Effector memory CD8-positive, alpha-beta T cell (primary cell): ENCODE data around the gene ANK2.
"Not testable (repeated sequence)": the region's sequence is repeated elsewhere in the genome, so short reads cannot be mapped to it uniquely, and the experiment has no call there.

ENCODE experiments used
- ATAC-seq: fragments of 150-1000 bp; cut with Tn5 transposase; replicated peaks from 2 replicates; pipeline ENCODE4 v1.10.0; 2021; ENCODE audit warnings: mild to moderate bottlenecking, moderate library complexity
- DNase-seq, 3 experiments: peaks; one replicate each; pipeline ENCODE4 v3.0.0; 2021
- H3K27ac Mint-ChIP-seq, 2 donors: one replicate each; pipeline ENCODE4 v1.8.0; 2022; ENCODE audit warnings: mild to moderate bottlenecking in 2 of 2, mixed read lengths in 2 of 2, moderate library complexity in 2 of 2
- H3K27me3 Mint-ChIP-seq, 2 donors: one replicate each; pipeline ENCODE4 v1.8.0; 2022; ENCODE audit warnings: mixed read lengths in 2 of 2
- H3K36me3 Mint-ChIP-seq: one replicate; pipeline ENCODE4 v1.8.0; 2022; ENCODE audit warnings: mild to moderate bottlenecking, moderate library complexity, mixed read lengths; ENCODE audit not compliant: insufficient read depth
- H3K4me1 Mint-ChIP-seq, 2 donors: one replicate each; pipeline ENCODE4 v1.8.0; 2022; ENCODE audit warnings: low read depth in 2 of 2, mixed read lengths in 2 of 2
- H3K4me3 Mint-ChIP-seq, 2 donors: one replicate each; pipeline ENCODE4 v1.8.0; 2022; ENCODE audit warnings: mild to moderate bottlenecking in 2 of 2, mixed read lengths in 2 of 2, moderate library complexity in 2 of 2
- H3K9me3 Mint-ChIP-seq, 2 donors: one replicate each; pipeline ENCODE4 v1.8.0; 2022; ENCODE audit warnings: mixed read lengths in 2 of 2

Gene ANK2

GRCh38 chr4:113059449-113060182 lies 10.2 kb downstream of the ANK2 start:
- no peak overlapping the region for H3K27ac Mint-ChIP-seq
- ATAC-seq (no peak), DNase-seq (no peak)
- no peaks in the 10 kb centered on the region for H3K36me3 Mint-ChIP-seq
- H3K9me3 Mint-ChIP-seq, result no peaks in the 10 kb centered on the region
- H3K4me1 Mint-ChIP-seq, result no peaks in the 10 kb centered on the region
- no peaks in the 10 kb centered on the region for H3K27me3 Mint-ChIP-seq
- H3K4me3 Mint-ChIP-seq, result no peak overlapping the region

GRCh38 chr4:113060853-113061252 lies 11.4 kb downstream of the ANK2 start:
- no peak for ATAC-seq
- Mint-ChIP-seq H3K27me3 (no peaks in the 10 kb centered on the region), H3K27ac (no peak overlapping the region), H3K4me1 (no peaks in the 10 kb centered on the region), H3K36me3 (no peaks in the 10 kb centered on the region), H3K9me3 (no peaks in the 10 kb centered on the region), H3K4me3 (no peak overlapping the region)
- DNase-seq, result no peak

GRCh38 chr4:113064244-113064643 lies 14.8 kb downstream of the ANK2 start:
- no peak for DNase-seq
- Mint-ChIP-seq H3K27ac (no peak overlapping the region), H3K27me3 (peaks cover 8 to 10% of the 10 kb centered on the region in 2 donors), H3K9me3 (peaks cover 7 to 18% of the 10 kb centered on the region in 2 donors), H3K4me1 (no peaks in the 10 kb centered on the region), H3K36me3 (no peaks in the 10 kb centered on the region), H3K4me3 (no peak overlapping the region)
- ATAC-seq, result no peak

GRCh38 chr4:113065629-113066028 lies 16.2 kb downstream of the ANK2 start:
- DNase-seq, result no peak
- H3K27me3 Mint-ChIP-seq, result peaks cover 8 to 10% of the 10 kb centered on the region in 2 donors
- no peak overlapping the region for H3K4me3 Mint-ChIP-seq
- no peaks in the 10 kb centered on the region for H3K36me3 Mint-ChIP-seq
- no peak overlapping the region for H3K27ac Mint-ChIP-seq
- no peak for ATAC-seq
- H3K4me1 Mint-ChIP-seq, result no peaks in the 10 kb centered on the region
- H3K9me3 Mint-ChIP-seq, result peaks cover 7 to 18% of the 10 kb centered on the region in 2 donors

- H3K36me3 Mint-ChIP-seq, H3K27me3 Mint-ChIP-seq, H3K4me1 Mint-ChIP-seq, H3K27ac Mint-ChIP-seq, ATAC-seq, H3K4me3 Mint-ChIP-seq, DNase-seq: not testable (repeated sequence)
- peaks cover 7 to 18% of the 10 kb centered on the region in 2 donors for H3K9me3 Mint-ChIP-seq
Measured at GRCh38 chr4:113068771-113069170, 19.3 kb downstream of the ANK2 start.

- no peaks in the 10 kb centered on the region for H3K4me1 Mint-ChIP-seq
- no peak for DNase-seq
- H3K4me3 Mint-ChIP-seq, result no peak overlapping the region
- no peak overlapping the region for H3K27ac Mint-ChIP-seq
- H3K9me3 Mint-ChIP-seq, result peaks cover 7 to 18% of the 10 kb centered on the region in 2 donors
- peaks cover 8 to 10% of the 10 kb centered on the region in 2 donors for H3K27me3 Mint-ChIP-seq
- no peaks in the 10 kb centered on the region for H3K36me3 Mint-ChIP-seq
- no peak for ATAC-seq
Measured at GRCh38 chr4:113069212-113069892, 19.9 kb downstream of the ANK2 start.

- peaks cover 7 to 18% of the 10 kb centered on the region in 2 donors for H3K9me3 Mint-ChIP-seq
- no peak overlapping the region for H3K27ac Mint-ChIP-seq
- no peak for ATAC-seq
- no peak overlapping the region for H3K4me3 Mint-ChIP-seq
- no peaks in the 10 kb centered on the region for H3K4me1 Mint-ChIP-seq
- no peaks in the 10 kb centered on the region for H3K36me3 Mint-ChIP-seq
- H3K27me3 Mint-ChIP-seq, result peaks cover 8 to 10% of the 10 kb centered on the region in 2 donors
- DNase-seq, result no peak
Measured at GRCh38 chr4:113070755-113071154, 21.3 kb downstream of the ANK2 start.

GRCh38 chr4:113071274-113071673 lies 21.8 kb downstream of the ANK2 start:
- no peak overlapping the region for H3K27ac Mint-ChIP-seq
- H3K36me3 Mint-ChIP-seq, result no peaks in the 10 kb centered on the region
- peaks cover 8% of the 10 kb centered on the region in 2 donors for H3K27me3 Mint-ChIP-seq
- H3K4me3 Mint-ChIP-seq, result no peak overlapping the region
- ATAC-seq, result no peak
- no peak for DNase-seq
- peaks cover 7 to 16% of the 10 kb centered on the region in 2 donors for H3K9me3 Mint-ChIP-seq
- no peaks in the 10 kb centered on the region for H3K4me1 Mint-ChIP-seq

GRCh38 chr4:113071805-113072204 lies 22.4 kb downstream of the ANK2 start:
- Mint-ChIP-seq H3K4me3 (no peak overlapping the region), H3K36me3 (no peaks in the 10 kb centered on the region), H3K27me3 (peaks cover 3% of the 10 kb centered on the region in 2 donors), H3K4me1 (no peaks in the 10 kb centered on the region), H3K9me3 (peaks cover 6 to 10% of the 10 kb centered on the region in 2 donors), H3K27ac (no peak overlapping the region)
- no peak for DNase-seq
- no peak for ATAC-seq

- Mint-ChIP-seq H3K4me3 (no peak overlapping the region), H3K4me1 (no peaks in the 10 kb centered on the region), H3K9me3 (peaks cover 0 to 7% of the 10 kb centered on the region in 2 donors), H3K27ac (no peak overlapping the region), H3K27me3 (no peaks in the 10 kb centered on the region), H3K36me3 (no peaks in the 10 kb centered on the region)
- ATAC-seq (no peak), DNase-seq (no peak)
Measured at GRCh38 chr4:113073451-113074005, 24.1 kb downstream of the ANK2 start.

- Mint-ChIP-seq H3K4me3 (no peak overlapping the region), H3K36me3 (no peaks in the 10 kb centered on the region), H3K4me1 (no peaks in the 10 kb centered on the region), H3K27me3 (no peaks in the 10 kb centered on the region), H3K27ac (no peak overlapping the region), H3K9me3 (no peaks in the 10 kb centered on the region)
- DNase-seq (no peak), ATAC-seq (no peak)
Measured at GRCh38 chr4:113077575-113077974, 28.1 kb downstream of the ANK2 start.

- H3K4me1 Mint-ChIP-seq, result no peaks in the 10 kb centered on the region
- no peak for DNase-seq
- H3K27me3 Mint-ChIP-seq, result no peaks in the 10 kb centered on the region
- no peaks in the 10 kb centered on the region for H3K9me3 Mint-ChIP-seq
- H3K4me3 Mint-ChIP-seq, result no peak overlapping the region
- H3K27ac Mint-ChIP-seq, result no peak overlapping the region
- ATAC-seq, result no peak
- H3K36me3 Mint-ChIP-seq, result no peaks in the 10 kb centered on the region
Measured at GRCh38 chr4:113078066-113078465, 28.6 kb downstream of the ANK2 start.

GRCh38 chr4:113080050-113080449 lies 30.6 kb downstream of the ANK2 start:
- Mint-ChIP-seq H3K9me3 (no peaks in the 10 kb centered on the region), H3K4me1 (no peaks in the 10 kb centered on the region), H3K27ac (no peak overlapping the region), H3K4me3 (no peak overlapping the region), H3K27me3 (no peaks in the 10 kb centered on the region), H3K36me3 (no peaks in the 10 kb centered on the region)
- ATAC-seq (no peak), DNase-seq (no peak)

- H3K9me3 Mint-ChIP-seq, result no peaks in the 10 kb centered on the region
- H3K4me3 Mint-ChIP-seq, result no peak overlapping the region
- no peak overlapping the region for H3K27ac Mint-ChIP-seq
- H3K36me3 Mint-ChIP-seq, result no peaks in the 10 kb centered on the region
- DNase-seq (no peak), ATAC-seq (no peak)
- no peaks in the 10 kb centered on the region for H3K4me1 Mint-ChIP-seq
- H3K27me3 Mint-ChIP-seq, result no peaks in the 10 kb centered on the region
Measured at GRCh38 chr4:113080624-113081023, 31.2 kb downstream of the ANK2 start.
